OCI-LY1 (cell line): ENCODE results near the gene GULP1.

Experiments
- H2AFZ ChIP-seq: fragments of 200-600 bp; sonication (generic), shearing (Covaris generic); 2 replicates; pipeline ENCODE4 v1.6.0; 2014; ENCODE audit warnings: antibody characterized with exemption, mild to moderate bottlenecking, low read length
- H3F3A ChIP-seq: fragments of 200-600 bp; sonication (generic), shearing (Covaris generic); 2 replicates; pipeline ENCODE4 v1.6.0; 2014; ENCODE audit warnings: mild to moderate bottlenecking, antibody characterized with exemption, low read length, moderate library complexity; ENCODE audit not compliant: insufficient read depth
- H3K27ac ChIP-seq: fragments of 200-600 bp; sonication (generic); 2 replicates; pipeline ENCODE4 v1.5.1; 2014; ENCODE audit warnings: low read length, mixed run types, mild to moderate bottlenecking, low read depth; ENCODE audit not compliant: poor library complexity, severe bottlenecking
- H3K27me3 ChIP-seq: fragments of 200-600 bp; sonication (generic); 2 replicates; pipeline ENCODE4 v1.6.0; 2014; ENCODE audit warnings: antibody characterized with exemption, mild to moderate bottlenecking, low read length, moderate library complexity; ENCODE audit not compliant: insufficient read depth
- H3K36me3 ChIP-seq: fragments of 200-600 bp; sonication (generic); 2 replicates; pipeline ENCODE4 v1.6.1; 2014; ENCODE audit warnings: mild to moderate bottlenecking, antibody characterized with exemption, low read length, moderate library complexity, mixed read lengths; ENCODE audit not compliant: insufficient read depth
- H3K4me1 ChIP-seq: fragments of 200-600 bp; sonication (generic); 2 replicates; pipeline ENCODE4 v1.5.1; 2014; ENCODE audit warnings: mild to moderate bottlenecking, low read length, moderate library complexity; ENCODE audit not compliant: insufficient read depth, severe bottlenecking
- H3K4me2 ChIP-seq: fragments of 200-600 bp; sonication (generic), shearing (Covaris generic); 2 replicates; pipeline ENCODE4 v1.6.1; 2014; ENCODE audit warnings: low read length
- H3K4me3 ChIP-seq: fragments of 200-600 bp; sonication (generic); 2 replicates; pipeline ENCODE4 v1.5.1; 2014; ENCODE audit warnings: low read length, low read depth, mild to moderate bottlenecking, mixed read lengths; ENCODE audit not compliant: poor library complexity, severe bottlenecking
- H3K79me2 ChIP-seq: fragments of 200-600 bp; shearing (Covaris generic); 2 replicates; pipeline ENCODE4 v1.6.1; 2016; ENCODE audit warnings: mixed run types, low read length, mixed read lengths; ENCODE audit not compliant: insufficient read depth
- H3K9ac ChIP-seq: fragments of 200-600 bp; sonication (generic), shearing (Covaris generic); 2 replicates; pipeline ENCODE4 v1.6.1; 2014; ENCODE audit warnings: mild to moderate bottlenecking, low read length, mixed read lengths
- H3K9me2 ChIP-seq: fragments of 200-600 bp; sonication (generic), shearing (Covaris generic); 2 replicates; pipeline ENCODE4 v1.6.1; 2014; ENCODE audit warnings: low read depth, mild to moderate bottlenecking, low read length, mixed read lengths
- H3K9me3 ChIP-seq: fragments of 200-600 bp; shearing (Covaris generic); 2 replicates; pipeline ENCODE4 v1.6.1; 2014; ENCODE audit warnings: low read length, mixed read lengths
- H4K20me1 ChIP-seq: fragments of 200-600 bp; sonication (generic), shearing (Covaris generic); 2 replicates; pipeline ENCODE4 v1.6.0; 2016; ENCODE audit warnings: mild to moderate bottlenecking, low read length; ENCODE audit not compliant: insufficient read depth
- EZH2 ChIP-seq: fragments of 200-600 bp; sonication (generic), shearing (Covaris generic); IDR thresholded peaks from 2 replicates; pipeline ENCODE4 v1.8.0; 2017; ENCODE audit warnings: borderline replicate concordance, mixed run types, mild to moderate bottlenecking, antibody characterized with exemption, low read length, moderate library complexity, mixed read lengths
- TF ChIP-seq, protein P1 (sequence below): fragments of 200-600 bp; sonication (generic), shearing (Covaris generic); IDR thresholded peaks from 2 replicates; pipeline ENCODE4 v1.5.1; 2017; ENCODE audit warnings: mild to moderate bottlenecking, antibody characterized with exemption, low read length, moderate library complexity, mixed read lengths

The GULP1 gene

GRCh38 chr2:188435115-188435514 is 143.4 kb downstream of the GULP1 start:
- Histone ChIP-seq H3K4me1 (no peaks in the 10 kb centered on the region), H3K9ac (no peak overlapping the region), H3F3A (no peaks in the 10 kb centered on the region), H3K27me3 (no peaks in the 10 kb centered on the region), H3K9me2 (no peaks in the 10 kb centered on the region), H2AFZ (no peak overlapping the region), H3K36me3 (no peaks in the 10 kb centered on the region), H3K9me3 (no peaks in the 10 kb centered on the region), H3K79me2 (no peaks in the 10 kb centered on the region), H3K4me3 (no peak overlapping the region), H3K4me2 (no peak overlapping the region), H3K27ac (no peak overlapping the region), H4K20me1 (no peaks in the 10 kb centered on the region)
- TF ChIP-seq, protein P1, sequence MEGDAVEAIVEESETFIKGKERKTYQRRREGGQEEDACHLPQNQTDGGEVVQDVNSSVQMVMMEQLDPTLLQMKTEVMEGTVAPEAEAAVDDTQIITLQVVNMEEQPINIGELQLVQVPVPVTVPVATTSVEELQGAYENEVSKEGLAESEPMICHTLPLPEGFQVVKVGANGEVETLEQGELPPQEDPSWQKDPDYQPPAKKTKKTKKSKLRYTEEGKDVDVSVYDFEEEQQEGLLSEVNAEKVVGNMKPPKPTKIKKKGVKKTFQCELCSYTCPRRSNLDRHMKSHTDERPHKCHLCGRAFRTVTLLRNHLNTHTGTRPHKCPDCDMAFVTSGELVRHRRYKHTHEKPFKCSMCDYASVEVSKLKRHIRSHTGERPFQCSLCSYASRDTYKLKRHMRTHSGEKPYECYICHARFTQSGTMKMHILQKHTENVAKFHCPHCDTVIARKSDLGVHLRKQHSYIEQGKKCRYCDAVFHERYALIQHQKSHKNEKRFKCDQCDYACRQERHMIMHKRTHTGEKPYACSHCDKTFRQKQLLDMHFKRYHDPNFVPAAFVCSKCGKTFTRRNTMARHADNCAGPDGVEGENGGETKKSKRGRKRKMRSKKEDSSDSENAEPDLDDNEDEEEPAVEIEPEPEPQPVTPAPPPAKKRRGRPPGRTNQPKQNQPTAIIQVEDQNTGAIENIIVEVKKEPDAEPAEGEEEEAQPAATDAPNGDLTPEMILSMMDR = no peak
- TF ChIP-seq EZH2 = no peak

DNA sequence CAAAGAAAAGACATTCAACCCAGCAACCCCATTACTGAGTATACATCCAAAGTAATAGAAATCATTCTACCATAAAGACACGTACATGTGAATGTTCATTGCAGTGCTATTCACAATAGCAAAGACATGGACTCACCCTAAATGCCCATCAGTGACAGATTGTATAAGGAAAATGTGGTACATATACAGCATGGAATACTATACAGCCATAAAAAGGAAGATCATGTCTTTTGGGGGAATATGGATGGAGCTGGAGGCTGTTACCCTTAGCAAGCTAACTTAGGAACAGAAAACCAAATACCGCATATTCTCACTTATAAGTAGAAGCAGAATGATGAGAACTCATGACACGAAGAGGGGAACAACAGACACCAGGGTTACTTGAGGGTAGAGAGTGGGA is 145.9 kb downstream of the GULP1 start:
- Histone ChIP-seq H3K79me2 (no peaks in the 10 kb centered on the region), H2AFZ (no peak overlapping the region), H3F3A (no peaks in the 10 kb centered on the region), H3K9ac (no peak overlapping the region), H3K9me3 (no peaks in the 10 kb centered on the region), H3K27ac (no peak overlapping the region), H3K4me3 (no peak overlapping the region), H3K27me3 (no peaks in the 10 kb centered on the region), H3K4me2 (no peak overlapping the region), H3K4me1 (no peaks in the 10 kb centered on the region), H3K9me2 (no peaks in the 10 kb centered on the region), H3K36me3 (no peaks in the 10 kb centered on the region), H4K20me1 (no peaks in the 10 kb centered on the region)
- no peak for TF ChIP-seq EZH2
- TF ChIP-seq, protein P1 = no peak

DNA sequence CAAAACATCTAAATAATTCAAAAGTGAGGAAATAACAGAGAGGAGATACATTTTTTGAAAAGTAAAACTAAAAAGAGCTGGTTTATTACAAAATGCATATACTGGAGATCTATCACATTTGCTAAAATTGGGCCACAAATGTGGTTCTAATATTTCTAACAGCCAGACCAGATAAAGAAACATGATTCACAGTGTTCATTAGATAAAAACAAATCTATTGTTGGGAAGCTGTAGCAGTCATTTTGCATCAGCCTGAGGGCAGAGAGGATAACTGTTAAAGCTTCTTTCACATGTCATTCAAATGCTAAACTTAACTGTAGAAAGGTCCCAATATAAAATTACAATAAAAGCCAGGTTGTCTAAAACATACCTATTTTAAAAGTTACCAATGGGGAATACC is 148.3 kb downstream of the GULP1 start:
- no peak overlapping the region for H3K4me2 ChIP-seq
- no peaks in the 10 kb centered on the region for H3K27me3 ChIP-seq
- H3K36me3 ChIP-seq = no peaks in the 10 kb centered on the region
- H3K27ac ChIP-seq = no peak overlapping the region
- no peak overlapping the region for H2AFZ ChIP-seq
- no peaks in the 10 kb centered on the region for H3K9me3 ChIP-seq
- H3F3A ChIP-seq = no peaks in the 10 kb centered on the region
- H4K20me1 ChIP-seq = no peaks in the 10 kb centered on the region
- H3K9me2 ChIP-seq = no peaks in the 10 kb centered on the region
- H3K79me2 ChIP-seq = no peaks in the 10 kb centered on the region
- no peak for TF ChIP-seq EZH2
- TF ChIP-seq, protein P1 = no peak
- H3K4me3 ChIP-seq = no peak overlapping the region
- H3K9ac ChIP-seq = no peak overlapping the region
- no peaks in the 10 kb centered on the region for H3K4me1 ChIP-seq
